ENCODE measurements around the gene MYO1D. TPM values are rescaled to one million over a fixed set of nuclear protein-coding genes. Genes with fewer than 3 reads are reported as not detected.
A peak's percentile ranks its signal among the peaks of the same experiment; 100 is the strongest.

MYO1D gene
- total and polyA plus RNA-seq, 11 donors, result 3.3 to 15.5 (median 8.9) TPM

- Histone ChIP-seq H3K9me3 (no peaks in the 10 kb centered on the region), H3K36me3 (peaks cover 0 to 37% (median 0%) of the 10 kb centered on the region in 9 donors), H3K27me3 (no peaks in the 10 kb centered on the region), H3K4me3 (no peak overlapping the region), H3K4me1 (no peaks in the 10 kb centered on the region), H3K27ac (no peak overlapping the region)
- TF ChIP-seq POLR2A (IDR thresholded peaks at IDR 0.05), result no peak
- TF ChIP-seq, protein P1, sequence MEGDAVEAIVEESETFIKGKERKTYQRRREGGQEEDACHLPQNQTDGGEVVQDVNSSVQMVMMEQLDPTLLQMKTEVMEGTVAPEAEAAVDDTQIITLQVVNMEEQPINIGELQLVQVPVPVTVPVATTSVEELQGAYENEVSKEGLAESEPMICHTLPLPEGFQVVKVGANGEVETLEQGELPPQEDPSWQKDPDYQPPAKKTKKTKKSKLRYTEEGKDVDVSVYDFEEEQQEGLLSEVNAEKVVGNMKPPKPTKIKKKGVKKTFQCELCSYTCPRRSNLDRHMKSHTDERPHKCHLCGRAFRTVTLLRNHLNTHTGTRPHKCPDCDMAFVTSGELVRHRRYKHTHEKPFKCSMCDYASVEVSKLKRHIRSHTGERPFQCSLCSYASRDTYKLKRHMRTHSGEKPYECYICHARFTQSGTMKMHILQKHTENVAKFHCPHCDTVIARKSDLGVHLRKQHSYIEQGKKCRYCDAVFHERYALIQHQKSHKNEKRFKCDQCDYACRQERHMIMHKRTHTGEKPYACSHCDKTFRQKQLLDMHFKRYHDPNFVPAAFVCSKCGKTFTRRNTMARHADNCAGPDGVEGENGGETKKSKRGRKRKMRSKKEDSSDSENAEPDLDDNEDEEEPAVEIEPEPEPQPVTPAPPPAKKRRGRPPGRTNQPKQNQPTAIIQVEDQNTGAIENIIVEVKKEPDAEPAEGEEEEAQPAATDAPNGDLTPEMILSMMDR (IDR thresholded peaks at IDR 0.05), result no peak
- ATAC-seq, result no peak
- no peak for DNase-seq
- intact Hi-C loops (cut with DNase I), result no loop called here
- 75 to 82% (median 81%) methylated on average over 6 of the region's 6 CpGs for WGBS, 4 donors
Observed at GRCh38 chr17:32773856-32774694, 102.8 kb downstream of the MYO1D start.

GRCh38 chr17:32772453-32773025 lies 104.4 kb downstream of the MYO1D start:
- no peak for ATAC-seq
- DNase-seq, result no peak
- no peaks in the 10 kb centered on the region for H3K4me1 ChIP-seq
- WGBS, 4 donors, result 92 to 95% (median 94%) methylated on average over 9 of the region's 9 CpGs
- no peaks in the 10 kb centered on the region for H3K9me3 ChIP-seq
- intact Hi-C loops (cut with DNase I), result no loop called here
- no peak overlapping the region for H3K4me3 ChIP-seq
- no peak overlapping the region for H3K27ac ChIP-seq
- H3K27me3 ChIP-seq, result no peaks in the 10 kb centered on the region
- TF ChIP-seq POLR2A (IDR thresholded peaks at IDR 0.05), result no peak
- TF ChIP-seq, protein P1 (IDR thresholded peaks at IDR 0.05), result no peak
- H3K36me3 ChIP-seq, result peaks cover 0 to 43% (median 9%) of the 10 kb centered on the region in 9 donors

- Histone ChIP-seq H3K27me3 (no peaks in the 10 kb centered on the region), H3K27ac (no peak overlapping the region), H3K4me1 (no peaks in the 10 kb centered on the region), H3K4me3 (no peak overlapping the region), H3K36me3 (peaks cover 0 to 50% (median 9%) of the 10 kb centered on the region in 9 donors), H3K9me3 (no peaks in the 10 kb centered on the region)
- intact Hi-C loops (cut with DNase I), result no loop called here
- DNase-seq (no peak), ATAC-seq (no peak)
- 75 to 83% (median 83%) methylated on average over 2 of the region's 2 CpGs for WGBS, 4 donors
- no peak for TF ChIP-seq POLR2A (IDR thresholded peaks at IDR 0.05)
- TF ChIP-seq, protein P1 (IDR thresholded peaks at IDR 0.05), result no peak
Observed at GRCh38 chr17:32771396-32771795, 105.5 kb downstream of the MYO1D start.

- Histone ChIP-seq H3K4me3 (no peak overlapping the region), H3K36me3 (peaks cover 0 to 54% (median 9%) of the 10 kb centered on the region in 9 donors), H3K9me3 (no peaks in the 10 kb centered on the region), H3K27ac (no peak overlapping the region), H3K4me1 (no peaks in the 10 kb centered on the region), H3K27me3 (no peaks in the 10 kb centered on the region)
- ATAC-seq (no peak), DNase-seq (no peak)
- 56 to 68% (median 62%) methylated on average over 3 of the region's 3 CpGs for WGBS, 4 donors
- TF ChIP-seq, protein P1 (IDR thresholded peaks at IDR 0.05), result peak in 1 of 12 donors; percentile 8
- TF ChIP-seq POLR2A (IDR thresholded peaks at IDR 0.05), result no peak
- intact Hi-C loops (cut with DNase I), result loop anchor here in 1 of 10 donors (10.0 kb wide), 1 partner anchor 115 kb away; no protein-coding TSS in a partner anchor
Observed at GRCh38 chr17:32769846-32770245, 107.1 kb downstream of the MYO1D start.
